GM12878 (cell line): Measurements from ENCODE around the gene WDR77. TPM values are rescaled to one million over a fixed set of nuclear protein-coding genes. Genes with fewer than 3 reads are reported as not detected.

Source experiments
- ATAC-seq: fragments of 200-7000 bp; cut with Tn5 transposase; 3 replicates; pipeline ENCODE4 v1.9.1; 2020; ENCODE audit warnings: mild to moderate bottlenecking, moderate library complexity
- BruUV-seq: library from RNA; stranded (reverse); fragments of 400-500 nt; replicated peaks from 2 replicates; lab custom pipeline; 2021; lab: Mats Ljungman, UMichigan
- CTCF ChIA-PET: fragments of 300-600 bp; sonication (Branson Sonifier 250); formaldehyde crosslinking; extraction: SDS; loops from one replicate; lab custom pipeline; 2021; ENCODE audit warnings: inconsistent platforms; lab: Yijun Ruan, JAX
- POLR2A ChIA-PET: fragments of 350-600 bp; formaldehyde crosslinking; extraction: SDS; loops from one replicate; lab custom pipeline; 2021; ENCODE audit warnings: inconsistent platforms; lab: Charles Lee
- RAD21 ChIA-PET: fragments of 300-600 bp; sonication (Branson Sonifier 250); formaldehyde crosslinking; loops from one replicate; lab custom pipeline; 2023; ENCODE audit warnings: antibody characterized with exemption; ENCODE audit not compliant: unreplicated experiment; lab: Charles Lee
- SMC1A ChIA-PET: fragments of 300-600 bp; sonication (Branson Sonifier 250); formaldehyde crosslinking; loops from one replicate; lab custom pipeline; 2023; ENCODE audit not compliant: unreplicated experiment, uncharacterized antibody; lab: Charles Lee
- DNase-seq: peaks from one replicate; pipeline ENCODE4 v3.0.0-alpha.2; 2011; ENCODE audit warnings: low read depth, low spot score
- FAIRE-seq: peaks from 3 replicates; lab custom pipeline; 2011; peaks lifted over from hg19 to GRCh38; lab: Jason Lieb, UNC
- H2AFZ ChIP-seq: 2 replicates; pipeline ENCODE4 v1.6.0; 2011; ENCODE audit warnings: low read depth, low read length, control low read depth; ENCODE audit not compliant: control insufficient read depth
- H3K27ac ChIP-seq: 2 replicates; pipeline ENCODE4 v1.5.1; 2011; ENCODE audit warnings: control low read depth; ENCODE audit not compliant: control insufficient read depth, insufficient read depth
- H3K27me3 ChIP-seq, 2 experiments: replicated peaks in 1 of 2; 2 replicates each; pipeline versions ENCODE4 v1.6.0 to v1.6.1; 2011; ENCODE audit warnings: low read length in 1 of 2; ENCODE audit not compliant: control insufficient read depth in 2 of 2, insufficient read depth in 2 of 2
- H3K36me3 ChIP-seq, 2 experiments: 2 replicates each; pipeline ENCODE4 v1.5.1; 2011; ENCODE audit warnings: low read length in 1 of 2; ENCODE audit not compliant: control insufficient read depth in 2 of 2, insufficient read depth in 2 of 2
- H3K4me1 ChIP-seq: 2 replicates; pipeline ENCODE4 v1.6.1; 2011; ENCODE audit warnings: mild to moderate bottlenecking, low read length, moderate library complexity, mixed read lengths; ENCODE audit not compliant: control insufficient read depth, insufficient read depth
- H3K4me2 ChIP-seq: 2 replicates; pipeline ENCODE4 v1.6.0; 2011; ENCODE audit warnings: control low read depth; ENCODE audit not compliant: control insufficient read depth, insufficient read depth
- H3K4me3 ChIP-seq: fragments of 200-600 bp; sonication (generic); 2 replicates; pipeline ENCODE4 v1.5.1; 2016
- H3K79me2 ChIP-seq: 2 replicates; pipeline ENCODE4 v1.6.0; 2011; ENCODE audit warnings: low read length; ENCODE audit not compliant: control insufficient read depth, insufficient read depth
- H3K9ac ChIP-seq: 2 replicates; pipeline ENCODE4 v1.8.0; 2011; ENCODE audit warnings: low read length, control low read depth, mixed read lengths; ENCODE audit not compliant: control insufficient read depth, insufficient read depth
- H3K9me3 ChIP-seq: replicated peaks from 3 replicates; pipeline ENCODE4 v1.5.1; 2011; ENCODE audit warnings: mild to moderate bottlenecking, low read length; ENCODE audit not compliant: control insufficient read depth, insufficient read depth
- H4K20me1 ChIP-seq: 2 replicates; pipeline ENCODE4 v1.6.0; 2011; ENCODE audit not compliant: control insufficient read depth, insufficient read depth
- CHD1 ChIP-seq: IDR thresholded peaks from 2 replicates; pipeline ENCODE4 v1.6.1; 2012; ENCODE audit warnings: low read depth, low read length, improper control_type of control experiment
- CHD4 ChIP-seq: fragments of 200-600 bp; sonication (generic); IDR thresholded peaks from 2 replicates; pipeline ENCODE4 v1.6.1; 2016; ENCODE audit warnings: mild to moderate bottlenecking
- GABPA ChIP-seq: IDR thresholded peaks from 2 replicates; pipeline ENCODE4 v1.6.1; 2014; ENCODE audit warnings: antibody characterized with exemption, low read depth, mild to moderate bottlenecking, inconsistent platforms
- HCFC1 ChIP-seq: fragments of 150-350 bp; IDR thresholded peaks from 2 replicates; pipeline ENCODE4 v1.6.1; 2014; ENCODE audit warnings: low read length
- PAX5 ChIP-seq: IDR thresholded peaks from 2 replicates; pipeline ENCODE4 v1.6.1; 2011; ENCODE audit warnings: low read depth, low read length, borderline replicate concordance
- POLR2A ChIP-seq: IDR thresholded peaks from 2 replicates; pipeline ENCODE4 v1.6.1; 2011; ENCODE audit warnings: low read depth, mild to moderate bottlenecking, low read length
- SP1 ChIP-seq: IDR thresholded peaks from one replicate; pipeline ENCODE4 v1.6.1; 2011; ENCODE audit warnings: low read depth, low read length
- TAF1 ChIP-seq: IDR thresholded peaks from 2 replicates; pipeline ENCODE4 v1.6.1; 2011; ENCODE audit warnings: mild to moderate bottlenecking, low read depth, low read length, borderline replicate concordance
- TCF3 ChIP-seq: IDR thresholded peaks from 2 replicates; pipeline ENCODE4 v1.6.1; 2012; ENCODE audit warnings: low read depth, mild to moderate bottlenecking, low read length, borderline replicate concordance; ENCODE audit not compliant: insufficient read depth
- WRNIP1 ChIP-seq: IDR thresholded peaks from 2 replicates; pipeline ENCODE4 v1.6.1; 2011; ENCODE audit warnings: low read depth, low read length, improper control_type of control experiment, borderline replicate concordance
- YBX1 ChIP-seq: fragments of 450-650 bp; IDR thresholded peaks from 2 replicates; pipeline ENCODE4 v1.6.1; 2016; ENCODE audit warnings: antibody characterized with exemption
- WGBS: methylation state at CpG from one replicate; pipeline ENCODE4 v1.1.6; 2016; ENCODE audit warnings: low lambda C conversion rate; ENCODE audit not compliant: insufficient replicate concordance, insufficient coverage; ENCODE audit errors: missing lambda C conversion rate; 5-methylcytosine and 5-hydroxymethylcytosine counted together
- in situ Hi-C: fragments of 300-500 bp; cut with MboI; formaldehyde crosslinking; loops from 9 replicates; pipeline ENCODE4 v1.14.3; 2018; ENCODE audit warnings: mixed read lengths
- intact Hi-C: fragments of 100-400 bp; cut with micrococcal nuclease; formaldehyde crosslinking; loops from one replicate; pipeline ENCODE4 v1.14.2; 2022; ENCODE audit not compliant: unreplicated experiment
- polyA plus RNA-seq, 11 experiments: library from polyadenylated mRNA; depleted of rRNA in 4 of 11; unstranded in 6 of 11; stranded (reverse) in 5 of 11; fragments of >200 nt; fragmentation: Nextera tagmentation in 4 of 11; fragmentation: Illumina TruSeq in 1 of 11; extraction: Ambion mirVana in 4 of 11; extraction: Trizol in 1 of 11; gene quantifications; 1 replicate in 1 of 11; 2 replicates in 10 of 11; pipeline versions ENCODE4 v1.2.1 to v1.2.3, GENCODE V29; 2011 to 2016; ENCODE audit warnings: inconsistent platforms in 2 of 11, missing spikeins in 2 of 11, low read depth in 1 of 11
- total RNA-seq, 4 experiments: library from RNA; depleted of rRNA in 3 of 4; stranded (reverse); fragments of >200 nt in 3 of 4; fragmentation: Illumina TruSeq in 1 of 4; extraction: Trizol in 1 of 4; gene quantifications; 2 replicates each; pipeline versions ENCODE4 v1.2.1 to v1.2.3, GENCODE V29; 2013 to 2021
- TF ChIP-seq, protein P1 (sequence below): IDR thresholded peaks from 2 replicates; pipeline ENCODE4 v1.6.1; 2011; ENCODE audit warnings: borderline replicate concordance, low read depth, mild to moderate bottlenecking, moderate library complexity, low read length; ENCODE audit not compliant: insufficient read depth, poor library complexity, severe bottlenecking
- TF ChIP-seq, protein P2 (sequence below): fragments of 450-650 bp; IDR thresholded peaks from 2 replicates; pipeline ENCODE4 v1.6.1; 2018; ENCODE audit warnings: mild to moderate bottlenecking, low read depth, moderate library complexity; ENCODE audit not compliant: partially characterized antibody

The WDR77 gene
- total and polyA plus RNA-seq, 10 of the 15 experiments (the other 5 are each of a cell fraction or from before 2014, with no cell fraction given) = 12.7 to 167 (median 67.1) TPM

DNA sequence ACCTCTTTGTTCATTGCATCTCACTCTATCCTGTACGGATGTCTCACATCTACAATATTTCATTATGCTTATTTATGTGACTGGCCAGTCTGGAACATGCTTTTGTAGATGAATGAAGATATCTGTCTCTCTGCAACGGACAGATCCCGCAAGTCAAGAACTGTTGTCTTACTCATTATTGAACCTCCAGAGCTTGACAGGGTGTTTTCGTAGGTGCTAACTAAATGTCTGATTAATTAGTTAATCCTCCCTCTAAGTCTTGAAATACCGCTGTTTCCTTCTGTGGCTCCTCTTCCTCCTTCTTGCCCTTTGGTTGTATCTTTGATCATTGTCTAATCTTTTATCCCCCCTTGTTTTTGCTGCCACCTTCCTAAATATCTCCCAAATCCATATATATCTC is 21.5 kb upstream of the WDR77 start:
- Histone ChIP-seq H3K9ac (no peak overlapping the region), H2AFZ (no peak overlapping the region), H3K9me3 (no peaks in the 10 kb centered on the region; the same call in 2 of the 3 replicates), H3K4me2 (peak overlapping the region; percentile 40; the same call in 1 of the 2 replicates), H3K4me1 (peaks cover 17% of the 10 kb centered on the region), H3K79me2 (no peaks in the 10 kb centered on the region), H3K27ac (no peak overlapping the region), H4K20me1 (no peaks in the 10 kb centered on the region), H3K4me3 (no peak overlapping the region), H3K27me3 (no peaks in the 10 kb centered on the region), H3K36me3 (0 out of 4 replicates have a peak, but pooled peaks cover 0 to 8% of the 10 kb centered on the region in 2 experiments)
- SMC1A ChIA-PET = interaction anchor here (1.6 kb wide), 1 partner anchor 28 kb away, joined by 4 read pairs; no protein-coding TSS in a partner anchor
- POLR2A ChIA-PET = no interaction called here
- in situ Hi-C loops (no loop called here), intact Hi-C loops (loop anchor here (10.0 kb wide), 2 partner anchors 56 to 246 kb away; partner anchors contain the start of gene CHI3L2)
- no TSS peak for BruUV-seq
- WGBS = 75% methylated on average over 5 of the region's 5 CpGs
- TF ChIP-seq, protein P1, sequence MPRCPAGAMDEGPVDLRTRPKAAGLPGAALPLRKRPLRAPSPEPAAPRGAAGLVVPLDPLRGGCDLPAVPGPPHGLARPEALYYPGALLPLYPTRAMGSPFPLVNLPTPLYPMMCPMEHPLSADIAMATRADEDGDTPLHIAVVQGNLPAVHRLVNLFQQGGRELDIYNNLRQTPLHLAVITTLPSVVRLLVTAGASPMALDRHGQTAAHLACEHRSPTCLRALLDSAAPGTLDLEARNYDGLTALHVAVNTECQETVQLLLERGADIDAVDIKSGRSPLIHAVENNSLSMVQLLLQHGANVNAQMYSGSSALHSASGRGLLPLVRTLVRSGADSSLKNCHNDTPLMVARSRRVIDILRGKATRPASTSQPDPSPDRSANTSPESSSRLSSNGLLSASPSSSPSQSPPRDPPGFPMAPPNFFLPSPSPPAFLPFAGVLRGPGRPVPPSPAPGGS = no peak
- TF ChIP-seq GABPA (no peak), HCFC1 (no peak), PAX5 (no peak), TAF1 (no peak), CHD4 (no peak), CHD1 (no peak), POLR2A (no peak), YBX1 (no peak), SP1 (no peak), TCF3 (no peak), WRNIP1 (no peak)
- TF ChIP-seq, protein P2, sequence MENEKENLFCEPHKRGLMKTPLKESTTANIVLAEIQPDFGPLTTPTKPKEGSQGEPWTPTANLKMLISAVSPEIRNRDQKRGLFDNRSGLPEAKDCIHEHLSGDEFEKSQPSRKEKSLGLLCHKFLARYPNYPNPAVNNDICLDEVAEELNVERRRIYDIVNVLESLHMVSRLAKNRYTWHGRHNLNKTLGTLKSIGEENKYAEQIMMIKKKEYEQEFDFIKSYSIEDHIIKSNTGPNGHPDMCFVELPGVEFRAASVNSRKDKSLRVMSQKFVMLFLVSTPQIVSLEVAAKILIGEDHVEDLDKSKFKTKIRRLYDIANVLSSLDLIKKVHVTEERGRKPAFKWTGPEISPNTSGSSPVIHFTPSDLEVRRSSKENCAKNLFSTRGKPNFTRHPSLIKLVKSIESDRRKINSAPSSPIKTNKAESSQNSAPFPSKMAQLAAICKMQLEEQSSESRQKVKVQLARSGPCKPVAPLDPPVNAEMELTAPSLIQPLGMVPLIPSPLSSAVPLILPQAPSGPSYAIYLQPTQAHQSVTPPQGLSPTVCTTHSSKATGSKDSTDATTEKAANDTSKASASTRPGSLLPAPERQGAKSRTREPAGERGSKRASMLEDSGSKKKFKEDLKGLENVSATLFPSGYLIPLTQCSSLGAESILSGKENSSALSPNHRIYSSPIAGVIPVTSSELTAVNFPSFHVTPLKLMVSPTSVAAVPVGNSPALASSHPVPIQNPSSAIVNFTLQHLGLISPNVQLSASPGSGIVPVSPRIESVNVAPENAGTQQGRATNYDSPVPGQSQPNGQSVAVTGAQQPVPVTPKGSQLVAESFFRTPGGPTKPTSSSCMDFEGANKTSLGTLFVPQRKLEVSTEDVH = no peak
- no peak for FAIRE-seq
- no peak for DNase-seq
- CTCF ChIA-PET = interaction anchor here (0.6 to 1.1 kb wide), 3 partner anchors 9 to 37 kb away, joined by 3 to 4 read pairs (median 4); no protein-coding TSS in a partner anchor
- RAD21 ChIA-PET = interaction anchor here (1.3 kb wide), 1 partner anchor 37 kb away, joined by 6 read pairs; no protein-coding TSS in a partner anchor
- peak; percentile 27 for ATAC-seq
